HepG2 (cell line): ENCODE results near the gene RBBP8. TPM values are rescaled to one million over a fixed set of nuclear protein-coding genes. Genes with fewer than 3 reads are reported as not detected.

Experiments
- ATAC-seq: fragments of 200-7000 bp; cut with Tn5 transposase; 3 replicates; pipeline ENCODE4 v1.9.1; 2020; ENCODE audit warnings: mild to moderate bottlenecking, moderate library complexity
- BruUV-seq: library from RNA; stranded (reverse); fragments of 400-500 nt; replicated peaks from 2 replicates; lab custom pipeline; 2021; lab: Mats Ljungman, UMichigan
- CTCF ChIA-PET: fragments of 300-600 bp; formaldehyde crosslinking; extraction: SDS; loops from one replicate; lab custom pipeline; 2021; ENCODE audit warnings: low total read pairs, inconsistent platforms, low intra/inter-chr PET ratio; lab: Yijun Ruan, JAX
- POLR2A ChIA-PET: fragments of 350-600 bp; sonication (Branson Sonifier 250); formaldehyde crosslinking; loops from one replicate; lab custom pipeline; 2020; ENCODE audit warnings: antibody characterized with exemption, inconsistent platforms; lab: Yijun Ruan, JAX
- DNase-seq: peaks from one replicate; pipeline ENCODE4 v3.0.0-alpha.2; 2015; ENCODE audit warnings: low spot score
- FAIRE-seq: peaks from 3 replicates; lab custom pipeline; 2011; peaks lifted over from hg19 to GRCh38; lab: Jason Lieb, UNC
- H2AFZ ChIP-seq: one replicate; pipeline ENCODE4 v1.6.1; 2011; ENCODE audit warnings: low read length, inconsistent platforms
- H3K27ac ChIP-seq: fragments of 300-600 bp; 3 replicates; pipeline ENCODE4 v1.8.0; 2011; ENCODE audit warnings: mixed run types, mild to moderate bottlenecking, mixed read lengths, low read length, inconsistent platforms; ENCODE audit not compliant: insufficient read depth; ENCODE audit errors: extremely low read length
- H3K27me3 ChIP-seq, 2 experiments: fragments of 200-600 bp in 1 of 2; 2 replicates in 1 of 2; 3 replicates in 1 of 2; pipeline versions ENCODE4 v1.6.0 to v1.8.0; 2011; ENCODE audit warnings: low read length in 2 of 2, mild to moderate bottlenecking in 2 of 2, moderate library complexity in 2 of 2, inconsistent platforms in 1 of 2; ENCODE audit not compliant: insufficient read depth in 2 of 2, control insufficient read depth in 1 of 2
- H3K36me3 ChIP-seq, 2 experiments: fragments of 200-600 bp in 1 of 2; replicated peaks in 1 of 2; 2 replicates in 1 of 2; 3 replicates in 1 of 2; pipeline versions ENCODE4 v1.5.1 to v1.8.0; 2011; ENCODE audit warnings: low read length in 2 of 2, inconsistent platforms in 1 of 2; ENCODE audit not compliant: insufficient read depth in 2 of 2, control insufficient read depth in 1 of 2
- H3K4me1 ChIP-seq: 2 replicates; pipeline ENCODE4 v1.5.1; 2012; ENCODE audit warnings: low read length, inconsistent platforms; ENCODE audit not compliant: insufficient read depth
- H3K4me2 ChIP-seq: 2 replicates; pipeline ENCODE4 v1.6.0; 2011; ENCODE audit warnings: low read depth, low read length, inconsistent platforms
- H3K4me3 ChIP-seq, 3 experiments: fragments of 200-600 bp in 1 of 3; sonication (generic), shearing (Covaris generic) in 1 of 3; replicated peaks in 1 of 3; 2 replicates each; pipeline ENCODE4 v1.5.1; 2011 to 2016; ENCODE audit warnings: low read length in 3 of 3, inconsistent platforms in 2 of 3, low read depth in 2 of 3, mild to moderate bottlenecking in 2 of 3, control low read depth in 1 of 3, mixed read lengths in 1 of 3; ENCODE audit not compliant: insufficient read depth in 1 of 3
- H3K79me2 ChIP-seq: one replicate; pipeline ENCODE4 v1.6.1; 2011; ENCODE audit warnings: low read length, inconsistent platforms; ENCODE audit not compliant: insufficient read depth
- H3K9ac ChIP-seq: 2 replicates; pipeline ENCODE4 v1.6.0; 2011; ENCODE audit warnings: mild to moderate bottlenecking, low read depth, low read length, inconsistent platforms; ENCODE audit not compliant: insufficient read depth
- H3K9me3 ChIP-seq: 2 replicates; pipeline ENCODE4 v1.5.1; 2012; ENCODE audit warnings: mild to moderate bottlenecking, low read length
- H4K20me1 ChIP-seq: 2 replicates; pipeline ENCODE4 v1.6.0; 2011; ENCODE audit warnings: inconsistent platforms, mild to moderate bottlenecking, low read length, moderate library complexity; ENCODE audit not compliant: insufficient read depth
- AGO1 ChIP-seq: fragments of 200-400 bp; formaldehyde crosslinking; IDR thresholded peaks from 2 replicates; pipeline ENCODE4 v1.6.1; 2017; ENCODE audit warnings: mild to moderate bottlenecking, low read depth, low read length, moderate library complexity; ENCODE audit not compliant: poor library complexity, severe bottlenecking
- IKZF1 ChIP-seq: fragments of 450-650 bp; IDR thresholded peaks from 2 replicates; pipeline ENCODE4 v1.7.1; 2016
- KAT8 ChIP-seq: IDR thresholded peaks from 2 replicates; pipeline ENCODE4 v1.6.1; 2016; ENCODE audit warnings: missing genetic modification reagents, missing compliant biosample characterization
- KDM2A ChIP-seq: sonication (generic); formaldehyde crosslinking; IDR thresholded peaks from 2 replicates; pipeline ENCODE4 v1.4.0; 2020; ENCODE audit warnings: low read depth, missing genetic modification reagents, borderline replicate concordance
- KLF12 ChIP-seq: sonication (generic); formaldehyde crosslinking; IDR thresholded peaks from 2 replicates; pipeline ENCODE4 v1.4.0; 2020; ENCODE audit warnings: missing genetic modification reagents, borderline replicate concordance
- PRDM15 ChIP-seq: sonication (generic); formaldehyde crosslinking; IDR thresholded peaks from 2 replicates; pipeline ENCODE4 v1.4.0; 2020; ENCODE audit warnings: missing genetic modification reagents
- PRDM4 ChIP-seq: sonication (generic); formaldehyde crosslinking; IDR thresholded peaks from 2 replicates; pipeline ENCODE4 v1.9.0; 2021; ENCODE audit warnings: missing genetic modification reagents, borderline replicate concordance
- RFXANK ChIP-seq: IDR thresholded peaks from 2 replicates; pipeline ENCODE4 v1.6.1; 2016
- SIN3B ChIP-seq: fragments of 150-350 bp; IDR thresholded peaks from 2 replicates; pipeline ENCODE4 v1.6.1; 2014; ENCODE audit warnings: low read length
- ZBTB4 ChIP-seq: sonication (generic); formaldehyde crosslinking; IDR thresholded peaks from 2 replicates; pipeline ENCODE4 v1.4.0; 2020; ENCODE audit warnings: missing genetic modification reagents, mild to moderate bottlenecking, borderline replicate concordance
- ZFAT ChIP-seq: sonication (generic); formaldehyde crosslinking; conservative IDR thresholded peaks from 2 replicates; pipeline ENCODE4 v1.8.1; 2023; ENCODE audit warnings: missing genetic modification reagents, inconsistent platforms
- ZNF569 ChIP-seq: sonication (generic); formaldehyde crosslinking; IDR thresholded peaks from 2 replicates; pipeline ENCODE4 v1.5.0; 2020; ENCODE audit warnings: mild to moderate bottlenecking, missing genetic modification reagents, moderate library complexity, borderline replicate concordance
- ZNF605 ChIP-seq: sonication (generic); formaldehyde crosslinking; IDR thresholded peaks from 2 replicates; pipeline ENCODE4 v1.8.0; 2022; ENCODE audit warnings: mild to moderate bottlenecking, missing genetic modification reagents
- ZNF704 ChIP-seq: sonication (generic); formaldehyde crosslinking; IDR thresholded peaks from 2 replicates; pipeline ENCODE4 v1.8.1; 2023; ENCODE audit warnings: mild to moderate bottlenecking, inconsistent platforms, moderate library complexity, missing genetic modification reagents, borderline replicate concordance
- ZNF775 ChIP-seq: sonication (generic); formaldehyde crosslinking; IDR thresholded peaks from 2 replicates; pipeline ENCODE4 v1.4.0; 2020; ENCODE audit warnings: missing genetic modification reagents, mild to moderate bottlenecking, moderate library complexity, borderline replicate concordance
- WGBS: methylation state at CpG from one replicate; pipeline ENCODE4 v1.1.6; 2017; ENCODE audit warnings: low lambda C conversion rate; 5-methylcytosine and 5-hydroxymethylcytosine counted together
- in situ Hi-C: cut with HindIII; loops from 2 replicates; pipeline ENCODE4 v1.10.0; 2017; ENCODE audit warnings: low pct_unique_long_range_greater_than_20kb; ENCODE audit not compliant: extremely low pct_ligation_motif_present
- intact Hi-C: fragments of 100-400 bp; cut with micrococcal nuclease; formaldehyde crosslinking; loops from one replicate; pipeline ENCODE4 v1.10.0; 2022; ENCODE audit not compliant: unreplicated experiment
- polyA plus RNA-seq, 8 experiments: library from polyadenylated mRNA; depleted of rRNA in 3 of 8; stranded (reverse) in 7 of 8; unstranded in 1 of 8; fragments of >200 nt; fragmentation: Illumina TruSeq in 4 of 8; extraction: Trizol in 4 of 8; gene quantifications; 2 replicates each; pipeline versions ENCODE4 v1.2.1 to v1.2.3, GENCODE V29; 2011 to 2016; ENCODE audit warnings: low read depth in 4 of 8, missing spikeins in 1 of 8, mixed read lengths in 1 of 8; ENCODE audit not compliant: insufficient read depth in 1 of 8
- total RNA-seq, 5 experiments: library from RNA; depleted of rRNA; stranded (reverse); fragments of >200 nt; fragmentation: Illumina TruSeq; extraction: Trizol; gene quantifications; 2 replicates each; pipeline ENCODE4 v1.2.3, GENCODE V29; 2016; ENCODE audit warnings: low read depth in 1 of 5

RBBP8 gene
- total and polyA plus RNA-seq, 2 of the 13 experiments (the other 11 are each of a cell fraction or from before 2014, with no cell fraction given): 14.2 to 47.4 TPM

GRCh38 chr18:23056315-23056714, 123.2 kb downstream of the RBBP8 start:
- Histone ChIP-seq H3K9ac (no peak overlapping the region), H3K4me2 (no peak overlapping the region), H3K36me3 (no peaks in the 10 kb centered on the region), H3K27me3 (peaks cover 2 to 3% of the 10 kb centered on the region in 2 experiments; a peak in 2 of 5 replicates), H3K4me3 (no peak overlapping the region), H4K20me1 (no peaks in the 10 kb centered on the region), H3K27ac (no peak overlapping the region), H3K4me1 (0 out of 2 replicates have a peak, but pooled peaks cover 8% of the 10 kb centered on the region), H3K9me3 (no peaks in the 10 kb centered on the region), H2AFZ (no peak overlapping the region), H3K79me2 (no peaks in the 10 kb centered on the region)
- FAIRE-seq (no peak), DNase-seq (no peak), ATAC-seq (no peak)
- CTCF ChIA-PET: no interaction called here
- intact Hi-C loops: no loop called here
- POLR2A ChIA-PET: no interaction called here
- in situ Hi-C loops: no loop called here
- no TSS peak for BruUV-seq
- 23% methylated on average over 4 of the region's 4 CpGs for WGBS
- no peak for TF ChIP-seq SIN3B
- no peak for TF ChIP-seq KAT8 (CRISPR knock-in tag)
- no peak for TF ChIP-seq ZFAT (CRISPR knock-in tag)
- no peak for TF ChIP-seq PRDM4
- no peak for TF ChIP-seq KLF12 (CRISPR knock-in tag)
- TF ChIP-seq RFXANK (CRISPR knock-in tag): no peak
- TF ChIP-seq ZNF569 (CRISPR knock-in tag): no peak
- no peak for TF ChIP-seq PRDM15 (CRISPR knock-in tag)
- TF ChIP-seq ZNF775: no peak
- TF ChIP-seq KDM2A: no peak
- no peak for TF ChIP-seq ZNF605 (CRISPR knock-in tag)
- TF ChIP-seq ZNF704 (CRISPR knock-in tag): no peak
- no peak for TF ChIP-seq ZBTB4 (CRISPR knock-in tag)
- TF ChIP-seq IKZF1: no peak
- TF ChIP-seq AGO1: no peak
